HUDEP-2 (cell line): ENCODE results near the gene UNC13B.
A peak's percentile ranks its signal among the peaks of the same experiment; 100 is the strongest.

Source experiments
- DNase-seq, 76 experiments: peaks; one replicate each; lab custom pipeline; 2025; ENCODE audit not compliant: unreplicated experiment in 76 of 76; lab: John Stamatoyannopoulos, UW

Gene UNC13B

DNA sequence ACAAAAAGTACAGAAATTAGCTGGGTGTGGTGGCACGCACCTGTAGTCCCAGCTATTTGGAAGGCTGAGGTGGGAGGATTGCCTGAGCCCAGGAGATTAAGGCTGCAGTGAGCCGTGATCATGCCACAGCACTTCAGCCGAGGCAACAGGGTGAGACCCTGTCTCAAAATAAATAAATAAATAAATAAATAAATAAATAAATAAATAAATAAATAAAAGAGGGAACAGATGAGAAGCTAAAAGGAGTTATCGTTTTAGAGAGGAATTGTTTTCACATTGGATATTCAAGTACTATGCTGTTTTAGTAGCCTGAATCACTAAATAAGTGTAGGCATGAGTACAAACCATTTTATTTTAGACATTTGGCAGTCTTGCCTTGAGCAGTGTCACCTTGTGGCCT lies 151.7 kb downstream of the UNC13B start:
- DNase-seq = no peak

DNA sequence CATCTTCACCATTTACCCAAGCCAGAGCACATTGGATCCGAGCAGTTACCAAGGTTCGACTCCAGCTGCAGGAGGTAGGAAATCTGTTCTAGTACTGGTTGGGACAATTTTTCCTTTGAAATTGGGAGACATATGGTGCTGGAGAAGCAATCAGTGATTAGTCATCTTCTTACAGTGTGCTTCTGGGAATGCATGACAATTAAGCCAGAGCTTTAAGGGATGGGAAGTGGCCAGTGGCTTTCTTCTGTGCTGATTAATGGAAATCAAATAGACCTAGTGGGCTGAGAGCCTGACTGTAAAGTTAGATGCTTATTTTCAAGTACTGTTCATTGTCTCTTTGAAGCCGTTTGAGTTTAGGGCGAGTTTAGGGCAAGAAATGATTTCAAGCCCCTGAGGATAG lies 152.1 kb downstream of the UNC13B start:
- DNase-seq = no peak

DNA sequence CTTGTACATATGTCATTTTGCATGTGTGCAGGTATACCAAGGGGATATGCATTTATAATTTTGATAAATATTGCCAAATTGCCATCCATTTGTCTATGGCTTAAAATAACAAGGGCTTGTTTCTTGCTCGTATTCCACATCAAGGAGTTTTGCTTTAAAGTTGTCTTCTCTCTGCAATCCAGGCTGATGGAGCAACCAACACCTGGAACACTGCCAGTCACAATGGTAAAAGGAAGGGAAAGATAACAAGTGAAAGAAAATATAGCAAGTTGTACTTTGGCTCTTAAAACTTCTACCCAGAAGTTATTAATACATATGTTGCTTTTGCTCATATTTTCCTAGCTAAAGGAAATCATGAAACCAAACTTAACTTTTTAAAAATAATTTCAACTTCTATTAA lies 156.9 kb downstream of the UNC13B start:
- no peak for DNase-seq

DNA sequence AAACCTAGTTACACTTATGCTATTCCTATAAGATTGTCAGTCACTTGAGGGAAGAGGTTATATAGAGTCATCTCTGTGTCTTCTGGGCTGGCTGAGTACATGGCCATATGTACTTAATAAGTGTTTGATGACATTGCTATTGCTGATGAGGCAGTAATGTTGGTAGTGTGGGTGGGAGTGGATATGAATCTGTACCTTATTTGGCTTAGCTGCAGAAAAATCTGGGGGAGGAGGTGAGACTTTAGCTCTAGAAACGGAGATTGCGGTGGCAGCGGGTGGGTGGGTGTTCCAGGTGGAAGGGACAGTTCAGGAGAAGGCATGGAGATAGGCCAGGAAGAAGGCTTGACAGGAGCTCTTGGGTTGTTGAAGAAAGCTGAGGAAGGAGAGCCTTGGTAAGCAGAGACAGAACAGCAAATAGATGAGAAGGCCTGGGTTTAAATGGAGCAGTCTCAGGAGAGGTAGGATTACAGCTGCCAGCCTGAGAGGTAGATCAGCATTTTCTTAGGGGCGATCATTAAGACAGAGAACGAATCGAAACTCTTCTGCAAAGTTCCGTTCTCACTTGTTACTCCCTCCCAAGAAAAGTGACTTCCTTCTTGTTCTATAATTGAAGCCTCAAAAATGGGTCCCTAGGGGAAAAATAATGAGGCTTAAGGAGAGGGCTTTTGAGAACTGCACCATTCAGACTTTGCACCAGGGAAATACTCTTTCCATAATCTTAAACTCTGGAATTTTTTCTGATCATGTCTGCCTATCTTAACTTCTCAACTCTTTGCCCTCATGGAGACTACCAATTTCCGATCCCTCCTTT lies 160.5 kb downstream of the UNC13B start:
- no peak for DNase-seq

DNA sequence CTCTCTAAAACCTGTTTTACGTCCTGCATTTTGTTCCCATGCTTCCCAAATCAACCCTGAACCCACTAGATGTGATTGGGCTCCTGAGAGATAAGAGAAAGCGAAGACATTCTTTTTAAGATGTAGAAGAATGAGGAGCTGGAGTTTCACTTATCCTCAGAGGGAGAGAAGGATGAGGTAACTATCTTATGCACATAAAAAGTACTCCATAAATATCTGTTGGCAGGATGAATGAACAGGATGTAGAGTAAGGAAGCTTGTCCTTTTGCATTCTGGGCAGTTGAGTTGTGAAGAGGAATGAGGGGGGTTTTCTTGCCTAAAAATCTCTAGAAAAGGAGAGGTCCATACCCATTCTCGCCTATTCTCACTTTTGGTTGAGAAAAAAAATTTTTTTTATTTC lies 163.2 kb downstream of the UNC13B start:
- DNase-seq = no peak

DNA sequence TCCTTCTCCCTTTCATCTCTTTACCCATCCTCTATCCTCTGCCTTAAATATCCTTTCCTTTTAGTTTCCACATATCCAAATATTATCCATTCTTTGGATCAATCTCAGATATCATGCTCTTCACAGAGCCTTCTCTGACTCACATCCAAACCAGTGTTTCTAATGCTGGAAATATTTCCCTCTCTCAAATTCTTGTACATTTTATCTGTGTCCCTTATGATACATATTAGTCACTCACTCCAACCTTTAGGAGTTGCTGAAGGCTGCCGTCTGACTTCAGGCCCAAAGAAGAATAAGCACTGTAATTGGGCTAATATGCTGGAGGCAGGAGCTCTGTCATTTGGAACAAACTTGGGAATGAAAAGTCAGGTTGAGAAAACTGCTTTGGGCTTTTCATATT lies 171.7 kb downstream of the UNC13B start:
- DNase-seq = no peak

DNA sequence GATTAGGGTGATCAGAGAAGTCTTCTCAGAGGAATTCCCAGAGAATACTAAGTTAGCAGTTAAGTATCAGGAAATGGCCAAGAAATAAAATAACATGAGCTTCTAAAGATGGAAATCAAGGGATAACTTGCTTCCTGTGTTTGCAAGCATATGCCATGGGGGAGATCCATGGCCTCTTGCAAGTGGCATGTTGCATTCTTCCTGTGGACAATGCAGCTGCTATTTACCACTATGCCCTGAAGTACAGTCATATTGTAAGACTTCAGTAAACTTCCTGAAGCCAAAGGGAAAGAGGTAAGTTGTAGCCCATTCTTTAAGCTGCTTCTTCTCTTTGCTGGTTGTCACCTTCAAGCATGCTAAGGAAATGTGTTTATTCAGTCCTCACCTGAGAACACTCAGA lies 173.4 kb downstream of the UNC13B start:
- no peak for DNase-seq

DNA sequence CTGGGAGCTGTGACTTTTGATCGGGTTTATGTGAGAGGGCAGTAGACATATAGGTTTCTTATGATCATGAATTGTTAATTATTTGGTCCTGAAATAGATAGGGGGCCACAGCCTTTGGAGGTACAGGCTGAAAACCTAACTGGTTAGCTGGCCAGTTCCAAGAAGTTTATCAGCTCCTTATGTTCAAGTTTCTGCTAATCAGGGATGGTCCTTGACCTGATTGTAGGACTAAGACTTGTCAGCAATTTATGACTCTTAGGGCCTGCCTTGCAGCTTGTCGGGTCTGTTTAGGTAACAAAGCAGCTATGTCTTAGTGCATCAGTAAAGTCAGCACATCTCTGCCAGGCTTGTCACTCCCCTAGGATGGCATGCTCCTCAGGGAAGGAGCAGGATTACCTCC lies 176.3 kb downstream of the UNC13B start:
- DNase-seq = peak in 1 of 76 experiments; percentile 1

DNA sequence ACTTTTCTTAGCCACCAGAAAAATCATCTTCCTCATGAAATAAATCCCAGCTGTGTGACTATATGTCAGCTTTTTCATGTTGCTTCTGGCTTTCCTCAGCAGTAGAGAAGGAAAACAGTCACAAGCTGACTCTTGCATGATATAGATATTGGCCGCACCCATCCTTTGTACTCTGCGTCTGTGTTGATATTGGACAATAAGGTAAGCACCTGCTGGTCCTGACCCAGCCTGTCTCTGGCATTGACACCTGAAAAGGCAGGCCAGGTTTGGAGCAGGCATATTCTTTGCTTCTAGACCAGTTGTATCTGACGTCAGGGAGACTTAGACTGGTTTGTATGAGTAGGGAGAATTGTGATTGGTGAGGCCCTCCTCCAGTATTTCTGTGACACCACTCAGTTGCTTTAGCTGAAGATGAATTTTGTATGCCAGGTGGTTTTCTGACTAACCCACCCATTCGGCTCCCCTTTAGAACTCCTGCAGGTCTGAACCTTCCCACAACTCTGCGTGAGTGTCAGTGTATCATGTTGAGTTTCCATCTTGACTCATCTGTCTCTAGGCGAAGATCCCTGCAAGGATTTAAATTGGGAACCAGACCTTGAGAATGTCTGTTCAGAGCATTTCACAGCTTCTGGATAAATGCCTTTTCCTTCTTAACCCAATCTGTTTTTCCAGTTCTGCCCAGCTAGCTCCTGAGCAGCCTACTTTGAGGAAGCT lies 176.9 kb downstream of the UNC13B start:
- no peak for DNase-seq

DNA sequence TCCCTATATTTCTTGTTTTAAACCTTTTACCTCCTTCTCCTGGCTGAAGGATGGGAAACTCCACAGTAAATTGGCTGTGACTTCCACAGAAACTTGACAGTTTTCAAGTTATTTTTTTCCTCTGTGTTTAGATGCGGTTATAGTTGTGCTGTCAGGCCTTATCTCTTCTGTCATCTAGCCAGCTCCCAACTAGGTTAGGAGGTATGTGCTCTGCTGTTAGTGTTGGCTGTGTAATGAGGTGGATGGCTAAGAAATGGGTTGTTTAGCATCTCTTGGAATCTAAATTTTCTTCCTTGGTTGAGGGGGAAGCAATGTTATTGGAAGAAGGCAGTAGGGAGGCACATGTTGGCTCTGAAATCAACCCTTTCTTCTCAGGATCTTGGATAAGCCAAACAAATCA lies 178.2 kb downstream of the UNC13B start:
- no peak for DNase-seq

DNA sequence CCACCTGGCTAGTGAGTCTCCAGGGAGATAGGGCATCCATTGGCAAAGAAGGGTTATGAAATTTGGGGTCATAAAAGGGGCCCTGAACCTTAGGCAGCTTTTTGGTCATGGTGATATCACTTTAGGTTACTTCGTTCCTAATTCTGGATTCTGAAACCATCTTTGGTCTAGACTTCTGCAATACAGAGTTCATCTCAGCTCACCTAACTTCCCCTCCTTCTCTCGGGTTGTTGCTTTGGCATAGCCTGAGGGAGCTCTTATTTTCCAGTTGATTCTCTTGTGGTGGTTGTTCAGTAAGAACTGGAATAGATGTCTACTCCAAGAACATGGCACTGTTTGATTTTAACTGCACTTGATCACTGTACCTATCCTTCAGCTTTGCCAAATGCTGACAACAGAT lies 179.2 kb downstream of the UNC13B start:
- no peak for DNase-seq

DNA sequence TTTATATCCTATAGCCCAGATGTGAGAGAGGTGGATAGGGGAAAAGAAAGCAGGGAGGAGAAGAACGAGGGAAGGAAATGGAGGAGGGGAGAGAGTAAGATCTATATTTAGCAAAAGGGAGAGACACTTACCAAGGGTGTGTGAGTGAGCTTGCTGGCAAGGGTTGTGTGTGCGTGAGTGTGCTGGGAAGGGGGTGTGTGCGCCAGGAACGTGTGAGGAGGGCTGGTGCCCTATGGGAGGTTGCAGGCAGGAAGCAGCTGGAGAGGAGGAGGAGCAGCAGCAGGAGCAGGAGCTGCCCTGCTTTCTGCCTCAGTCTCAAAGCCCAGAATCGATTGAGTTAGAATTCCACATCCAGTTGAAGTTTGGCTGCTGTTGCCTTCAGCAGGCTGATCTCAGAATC lies 179.8 kb downstream of the UNC13B start:
- no peak for DNase-seq

DNA sequence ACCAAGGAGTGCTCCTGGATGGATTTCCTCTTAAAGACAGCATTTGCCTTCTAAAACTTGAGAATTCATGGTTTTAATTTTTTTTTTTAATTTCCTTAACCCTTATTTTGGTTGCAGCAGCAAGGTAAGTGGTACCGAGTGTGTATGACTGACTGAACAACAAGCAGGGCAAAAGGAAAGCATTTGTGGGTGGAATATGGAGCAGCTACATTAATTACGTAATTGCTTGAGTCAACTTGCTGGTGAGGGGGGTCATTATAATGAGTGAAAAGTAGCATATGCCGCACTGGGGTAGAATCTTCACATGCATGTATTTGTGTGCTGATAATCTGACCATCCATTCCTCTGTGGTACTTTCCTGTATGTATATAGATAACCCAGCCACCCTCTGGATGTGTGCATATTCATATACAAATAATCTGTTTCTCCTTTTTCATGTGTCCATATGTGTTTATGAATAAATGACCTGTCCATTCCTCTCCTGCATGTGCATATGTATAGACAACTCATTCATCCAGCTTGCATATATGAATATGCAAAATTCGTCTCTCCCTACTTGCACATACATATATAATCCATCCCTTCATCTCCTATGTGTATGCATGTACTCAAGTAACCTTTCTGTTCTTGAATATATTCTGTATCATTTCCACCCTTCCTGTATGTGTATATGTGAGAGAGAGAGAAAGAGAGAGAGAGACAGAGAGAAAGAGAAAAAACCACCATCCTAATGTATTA lies 180.6 kb downstream of the UNC13B start:
- DNase-seq = no peak

DNA sequence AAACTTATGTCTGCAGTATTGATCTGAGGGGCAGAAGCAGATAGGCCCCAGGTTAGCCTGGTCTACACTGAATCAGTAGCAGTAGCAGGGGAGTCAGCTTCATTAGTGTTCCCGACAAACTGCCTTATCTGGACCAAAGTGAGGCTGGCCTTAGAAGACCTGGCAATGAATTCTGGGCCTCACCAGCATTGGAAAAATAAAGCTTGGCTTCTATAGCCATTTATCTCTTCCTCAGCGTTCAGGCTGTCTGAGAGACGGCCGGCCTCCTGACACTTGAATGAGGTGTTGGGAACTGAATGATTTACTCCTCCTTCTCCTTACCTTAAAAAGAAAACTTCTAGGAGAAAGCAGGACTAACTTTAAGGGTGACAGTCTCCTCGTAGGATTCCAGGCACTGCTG lies 186.3 kb downstream of the UNC13B start:
- no peak for DNase-seq

DNA sequence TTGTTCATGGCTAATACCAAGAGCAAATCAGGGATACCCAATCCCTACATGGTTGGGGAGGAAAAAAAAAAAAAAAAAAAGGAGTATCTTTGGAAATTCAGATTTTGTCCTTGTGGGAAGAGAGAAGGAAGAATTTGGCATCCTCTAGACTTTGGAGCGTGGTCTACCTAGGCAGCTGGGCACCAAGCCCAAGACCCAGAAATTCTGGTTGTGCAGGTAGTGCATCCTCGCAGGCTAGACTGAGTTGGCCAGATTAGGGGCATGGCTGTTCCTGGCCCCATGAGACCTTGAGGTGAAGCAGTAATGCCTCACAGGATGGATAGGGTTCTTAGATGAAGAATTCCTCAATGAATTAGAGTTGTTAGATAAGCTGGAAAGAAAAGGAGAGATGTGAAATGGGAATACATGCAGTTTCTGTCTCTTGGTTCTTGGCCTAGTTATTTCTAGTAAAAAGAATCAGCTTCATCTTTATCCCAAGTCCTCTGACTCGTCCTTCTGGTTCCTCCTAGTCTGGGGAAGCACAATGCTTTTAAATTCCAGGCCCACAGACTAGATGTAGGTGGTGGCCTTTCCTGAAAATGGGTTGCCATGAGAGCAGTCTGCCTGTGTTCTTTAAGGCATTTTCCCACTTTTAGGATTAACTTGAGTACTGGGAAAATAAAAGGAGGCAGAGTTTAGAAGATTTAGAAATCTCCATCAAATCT lies 187.6 kb downstream of the UNC13B start:
- no peak for DNase-seq

DNA sequence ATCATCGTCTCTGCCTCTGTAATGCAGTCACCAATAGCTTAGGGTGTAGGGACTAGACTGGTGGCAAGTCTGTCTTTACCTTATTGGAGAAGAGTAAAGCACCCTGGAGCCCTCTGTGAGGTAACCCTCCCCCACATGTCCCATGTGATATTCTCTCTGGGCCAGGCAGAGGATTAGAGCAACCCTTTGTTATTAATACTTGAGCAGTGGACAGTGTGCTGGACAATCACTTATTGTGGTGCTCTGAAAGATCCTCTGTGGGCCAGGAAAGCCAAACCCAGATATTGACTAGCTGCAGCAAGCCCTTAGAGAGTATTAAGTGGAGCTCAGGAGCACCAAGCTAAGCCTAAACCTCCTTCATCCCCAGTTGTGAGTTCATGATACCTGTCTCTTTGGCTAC lies 188.4 kb downstream of the UNC13B start:
- DNase-seq = no peak

DNA sequence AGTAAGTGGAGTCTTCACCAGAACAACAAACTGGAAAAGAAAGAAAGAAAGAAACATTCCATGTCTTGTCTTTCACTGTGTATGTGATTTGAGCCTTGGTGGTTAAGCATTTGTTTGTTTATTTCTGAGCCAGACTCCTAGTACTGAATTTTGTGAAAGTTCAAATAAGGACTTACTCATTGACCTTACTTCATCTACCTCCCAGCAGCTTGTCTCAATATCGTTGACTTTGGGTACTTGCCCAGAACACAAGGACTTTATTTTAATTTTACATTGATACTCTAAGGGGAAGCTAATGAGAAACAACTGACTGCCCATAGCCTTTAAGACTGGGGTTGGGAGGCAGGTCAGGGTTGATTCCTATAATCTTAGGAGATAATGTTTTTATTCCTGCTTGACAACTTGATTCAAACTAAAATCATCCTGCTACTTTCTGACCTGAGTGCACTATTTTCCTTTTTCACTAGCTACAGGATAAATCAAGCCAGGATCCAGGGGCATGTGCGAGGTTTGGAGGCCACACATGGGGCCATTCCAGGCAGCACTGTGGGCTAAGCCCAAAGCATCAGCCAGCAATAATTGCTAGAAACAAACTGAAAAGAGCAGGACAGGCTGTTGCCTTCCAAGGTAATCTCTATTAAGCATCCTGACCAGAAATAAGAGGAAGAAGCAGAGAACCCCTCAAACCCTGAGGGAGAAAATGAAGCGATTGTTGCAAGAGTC lies 189.2 kb downstream of the UNC13B start:
- DNase-seq = no peak

DNA sequence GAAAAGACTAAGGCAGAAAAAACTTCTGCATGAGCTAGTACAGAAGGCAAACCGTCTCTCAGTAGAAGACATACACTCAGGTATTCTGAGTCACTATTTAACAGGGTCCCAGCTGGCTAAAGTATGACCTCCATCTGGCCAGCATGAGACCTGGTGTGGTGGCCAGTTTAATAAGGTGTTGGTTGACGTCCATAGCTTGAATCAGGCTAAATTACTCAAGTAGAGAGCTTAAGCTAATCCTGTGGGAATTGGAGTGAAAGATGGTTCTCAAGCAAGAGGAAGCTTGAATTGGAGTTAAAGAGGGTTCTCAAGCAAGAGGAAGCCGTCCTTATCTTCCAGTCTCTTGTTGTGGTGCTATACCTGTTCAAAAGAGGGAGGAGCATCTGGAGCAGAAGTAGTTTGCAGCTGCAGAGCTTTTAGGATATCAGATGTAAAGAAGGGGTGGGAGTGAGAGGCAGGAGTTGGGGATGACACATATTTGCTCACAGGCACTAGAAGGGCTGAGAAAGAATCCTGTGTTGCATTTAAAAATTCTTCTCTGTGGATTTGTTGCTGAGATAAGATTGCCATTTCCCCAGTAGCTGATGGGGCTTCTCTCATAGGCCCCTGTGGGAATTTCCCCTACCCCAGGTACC lies 192.0 kb downstream of the UNC13B start:
- DNase-seq = no peak

DNA sequence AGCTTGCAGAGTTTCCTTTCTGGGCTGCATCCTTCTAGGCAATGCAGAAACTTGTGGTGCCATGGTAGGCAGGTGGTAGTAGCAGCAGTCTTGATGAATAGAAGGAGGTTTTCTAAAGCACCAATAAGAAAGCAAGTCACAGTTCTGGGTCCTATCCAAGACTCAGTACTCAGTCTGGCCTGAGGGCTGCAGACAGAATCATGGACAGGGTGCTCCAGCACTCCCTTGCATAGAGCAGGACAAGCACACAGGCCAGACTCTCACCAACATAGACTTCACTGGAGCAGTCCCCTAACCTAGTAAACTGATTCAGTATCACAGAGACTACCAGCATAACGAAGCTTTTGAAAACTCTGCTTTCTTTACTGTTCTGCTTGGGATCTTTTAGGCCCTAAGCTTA lies 194.1 kb downstream of the UNC13B start:
- DNase-seq = no peak

DNA sequence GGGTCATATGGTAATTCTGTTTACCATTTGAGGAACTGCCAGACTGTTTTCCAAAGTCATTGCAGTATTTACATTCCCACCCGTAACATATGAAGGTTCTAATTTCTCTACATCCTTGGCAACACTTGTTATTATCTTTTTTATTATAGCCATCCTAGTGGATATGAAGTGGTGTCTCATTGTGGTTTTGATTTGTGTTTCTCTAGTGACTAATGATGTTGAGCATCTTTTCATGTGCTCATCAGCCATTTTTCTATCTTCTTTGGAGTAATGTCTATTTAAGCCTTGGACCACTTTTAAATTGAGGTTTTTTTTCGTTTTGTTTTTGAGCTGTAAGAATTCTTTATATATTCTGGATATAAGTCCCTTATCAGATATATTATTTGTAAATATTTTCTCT lies 195.3 kb downstream of the UNC13B start:
- DNase-seq = no peak
